NCI-H1105 treated with DMSO at 0.1 percent for 48 hours (cell line): ENCODE measurements around the gene PPP1R12B.
"Not testable (repeated sequence)": the region's sequence is repeated elsewhere in the genome, so short reads cannot be mapped to it uniquely, and the experiment has no call there.

Experiments used
- DNase-seq: peaks from one replicate; lab custom pipeline; 2025; lab: John Stamatoyannopoulos, UW

Gene PPP1R12B

GRCh38 chr1:202584707-202585589 lies 236.4 kb downstream of the PPP1R12B start:
- no peak for DNase-seq

DNA sequence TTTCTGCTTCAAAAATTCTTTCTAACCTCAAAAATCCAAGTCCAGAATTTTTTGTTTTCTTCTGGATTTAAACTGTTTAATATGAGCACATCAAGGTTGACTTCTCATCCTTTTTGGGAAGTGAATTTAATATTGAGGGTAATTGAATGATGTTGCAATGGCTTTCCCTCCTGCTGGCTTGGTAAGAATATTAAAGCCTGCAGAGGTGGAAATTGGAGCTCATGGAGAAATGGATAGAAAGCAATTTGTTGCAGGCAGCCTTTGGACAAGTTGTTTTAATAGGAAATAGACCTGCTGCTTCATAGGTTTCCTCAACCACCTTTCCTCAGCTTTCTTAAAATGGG lies 237.1 kb downstream of the PPP1R12B start:
- no peak for DNase-seq

DNA sequence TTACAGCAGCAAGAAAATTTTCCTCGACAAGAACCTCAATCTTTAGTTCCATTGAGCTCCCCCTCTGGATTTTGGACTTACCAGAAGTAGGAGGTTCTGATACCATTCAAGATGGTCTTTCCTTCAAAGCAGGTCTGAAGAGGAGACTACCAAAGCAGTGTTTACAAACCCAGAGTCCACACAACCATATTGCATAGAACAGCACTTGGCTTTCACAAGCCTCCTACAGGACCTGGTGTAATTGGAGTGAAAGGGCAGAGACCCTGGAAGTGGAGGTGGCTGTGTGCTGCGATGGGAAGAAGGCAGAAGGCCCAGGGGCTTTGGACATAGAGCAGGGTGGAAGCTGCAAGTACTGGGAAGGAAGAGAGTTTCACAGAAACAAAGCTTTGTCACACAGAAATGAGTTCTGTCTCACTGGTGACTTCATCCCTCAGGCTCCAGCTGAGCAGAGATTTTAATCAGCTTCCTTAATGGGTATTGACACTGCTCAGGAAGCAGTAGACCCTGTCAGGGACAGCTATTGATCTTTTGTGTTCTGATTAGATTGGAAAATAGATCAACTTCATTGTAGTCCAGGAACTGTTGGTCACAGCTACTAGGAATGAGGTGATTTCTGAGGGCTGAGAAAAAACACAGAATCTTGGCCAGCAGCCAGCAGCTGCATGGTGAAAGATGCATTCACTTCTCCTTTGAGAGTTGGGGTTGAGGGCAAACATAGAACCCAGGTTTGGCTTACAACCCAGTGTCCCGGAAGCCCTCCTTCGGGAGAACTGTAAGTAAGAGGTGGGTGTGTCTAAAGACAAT lies 237.7 kb downstream of the PPP1R12B start:
- DNase-seq = peak; percentile 25

DNA sequence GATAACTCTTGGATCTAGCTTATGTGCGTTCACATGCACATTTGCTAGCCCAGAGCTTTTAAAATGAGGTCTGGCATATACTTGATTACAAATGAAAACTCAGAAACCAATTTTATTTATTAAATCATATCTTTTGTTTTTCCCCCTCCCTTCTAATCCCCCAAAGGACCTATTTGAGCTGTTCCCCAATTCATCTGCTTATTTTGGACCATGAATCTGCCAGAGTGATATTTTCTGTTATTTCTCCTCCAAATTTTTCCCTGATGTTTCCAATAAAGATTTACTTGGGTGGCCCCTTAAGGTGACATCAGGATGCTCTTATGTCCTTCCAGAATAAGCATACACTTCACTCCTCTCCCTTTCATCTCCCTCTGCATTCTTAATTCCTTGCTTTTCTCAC lies 238.4 kb downstream of the PPP1R12B start:
- no peak for DNase-seq

DNA sequence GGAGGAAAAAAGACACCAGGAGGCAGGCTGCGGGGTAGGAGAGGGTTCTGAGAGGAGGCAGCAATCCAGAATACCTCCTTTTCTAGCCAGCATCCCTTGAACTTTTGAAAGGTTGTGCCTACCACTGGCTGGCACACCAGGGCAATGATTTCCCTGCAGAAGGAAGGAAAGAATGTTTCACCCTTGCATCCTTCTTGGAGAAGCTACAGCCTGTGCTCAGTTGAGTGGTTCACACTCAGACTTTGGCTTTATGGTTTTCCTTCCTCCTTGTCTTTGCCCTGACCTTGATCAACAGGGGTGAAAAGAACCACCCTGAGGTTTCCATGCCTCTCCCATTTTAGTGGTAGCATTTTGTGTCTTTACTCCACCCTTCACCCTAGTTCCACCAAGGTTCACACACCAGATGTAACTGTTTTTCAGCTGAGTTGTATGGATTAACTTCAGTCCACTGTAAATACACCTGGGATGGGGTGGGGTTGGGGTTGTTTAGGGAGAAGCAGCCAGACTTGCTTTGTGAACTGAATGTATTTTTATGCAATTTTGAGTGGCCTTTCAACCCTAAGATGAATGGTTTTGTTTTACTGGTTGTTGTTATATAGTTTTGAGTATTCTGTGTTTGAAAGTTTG lies 239.5 kb downstream of the PPP1R12B start:
- DNase-seq = no peak

- no peak for DNase-seq
Measured at GRCh38 chr1:202588503-202589189, 240.1 kb downstream of the PPP1R12B start.

DNA sequence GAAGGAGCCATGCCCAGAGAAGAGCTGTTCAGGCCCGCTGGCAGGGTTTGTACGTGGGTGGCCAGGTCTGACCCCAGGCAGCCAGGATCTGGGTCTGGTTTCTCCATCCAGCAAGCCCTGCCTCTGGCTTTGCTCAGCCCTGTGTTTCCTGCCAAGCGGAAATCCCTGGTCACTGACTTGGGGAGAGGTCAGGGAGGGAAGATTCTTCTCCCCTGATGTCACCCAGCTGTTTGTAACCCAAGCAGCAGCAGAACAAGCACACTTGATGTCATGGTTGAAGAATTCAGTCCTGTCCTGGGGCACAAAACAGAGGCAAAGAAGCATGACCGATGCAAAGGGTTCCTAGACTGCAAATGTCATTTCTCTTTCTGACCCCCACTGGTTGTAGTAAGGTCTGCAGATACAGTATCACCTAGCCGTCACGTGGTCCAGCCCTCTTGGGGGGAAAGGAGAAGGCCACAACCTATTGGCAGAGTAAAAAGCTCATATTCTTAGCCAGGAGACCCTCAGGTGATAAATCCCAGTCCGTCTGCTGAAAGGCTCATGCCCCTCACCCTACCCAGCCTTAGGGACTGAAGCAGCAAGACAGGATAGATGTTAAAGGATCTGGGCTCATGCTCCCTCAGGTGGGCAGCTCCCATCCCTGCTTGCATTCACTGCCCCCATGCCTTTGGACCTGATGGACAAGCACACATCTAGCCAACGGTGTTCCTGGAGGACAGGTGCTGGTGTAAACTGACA lies 240.9 kb downstream of the PPP1R12B start:
- DNase-seq = no peak

DNA sequence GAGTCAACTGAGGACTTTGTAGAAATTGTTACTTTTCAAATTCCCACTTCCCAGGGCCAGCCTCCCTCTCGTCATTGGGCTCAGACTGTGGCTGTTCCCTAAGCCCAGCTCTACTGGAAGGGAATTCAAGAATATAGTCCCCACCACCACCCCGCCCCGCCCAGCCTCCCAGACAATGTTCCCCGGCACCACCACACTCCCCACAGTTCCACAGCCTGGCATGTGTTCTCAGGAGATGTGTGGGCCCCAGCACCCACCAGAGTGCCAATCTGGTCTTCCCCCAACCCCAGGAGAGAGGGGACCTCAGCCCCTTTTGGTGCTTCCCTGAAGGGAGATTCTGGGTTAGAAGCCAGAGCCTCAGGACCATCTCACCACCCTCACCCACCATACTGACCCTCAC lies 241.6 kb downstream of the PPP1R12B start:
- no peak for DNase-seq

DNA sequence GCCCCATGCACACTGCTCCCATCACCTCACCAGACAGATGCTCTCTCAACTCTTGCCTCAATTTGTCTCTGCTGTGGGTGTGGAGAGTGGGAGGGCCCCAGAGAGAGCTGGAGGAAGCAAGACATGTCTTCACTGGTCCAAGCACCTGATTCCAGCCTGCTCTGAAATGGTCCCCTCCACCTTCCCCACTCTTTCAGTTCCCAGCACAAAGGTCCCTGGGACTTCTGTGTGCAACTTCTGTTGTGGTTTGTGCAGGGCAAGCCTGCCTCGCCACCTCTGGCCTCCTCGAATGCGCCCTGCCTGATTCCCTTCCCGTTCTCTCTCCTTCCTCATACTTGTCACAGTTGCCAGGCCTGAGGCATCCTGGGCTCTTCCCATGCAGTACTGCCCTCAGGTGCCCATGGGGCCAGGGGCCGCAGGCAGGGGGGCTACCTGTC lies 242.5 kb downstream of the PPP1R12B start:
- DNase-seq = no peak

DNA sequence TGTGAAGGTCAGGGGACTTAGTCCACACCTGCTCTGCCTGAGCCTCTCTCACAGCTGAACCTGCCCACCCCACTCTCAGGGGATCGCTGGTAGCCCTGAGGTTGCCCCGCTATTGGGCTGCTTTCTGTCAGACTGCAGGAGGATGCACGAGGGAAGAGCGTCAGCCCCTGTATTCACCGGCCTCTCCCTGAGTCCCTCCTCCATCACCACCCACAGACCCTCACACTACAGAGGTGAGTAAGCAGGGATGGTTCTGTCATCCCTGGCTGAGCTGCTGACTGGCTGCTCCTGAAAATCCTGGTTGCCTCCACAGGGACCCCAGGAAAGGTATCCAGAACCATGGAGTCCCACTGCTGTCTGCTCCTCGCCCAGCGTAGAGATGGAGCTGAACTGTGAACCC lies 243.0 kb downstream of the PPP1R12B start:
- no peak for DNase-seq

- no peak for DNase-seq
Measured at GRCh38 chr1:202592146-202592545, 243.6 kb downstream of the PPP1R12B start.

- no peak for DNase-seq
Measured at GRCh38 chr1:202593845-202594244, 245.3 kb downstream of the PPP1R12B start.

DNA sequence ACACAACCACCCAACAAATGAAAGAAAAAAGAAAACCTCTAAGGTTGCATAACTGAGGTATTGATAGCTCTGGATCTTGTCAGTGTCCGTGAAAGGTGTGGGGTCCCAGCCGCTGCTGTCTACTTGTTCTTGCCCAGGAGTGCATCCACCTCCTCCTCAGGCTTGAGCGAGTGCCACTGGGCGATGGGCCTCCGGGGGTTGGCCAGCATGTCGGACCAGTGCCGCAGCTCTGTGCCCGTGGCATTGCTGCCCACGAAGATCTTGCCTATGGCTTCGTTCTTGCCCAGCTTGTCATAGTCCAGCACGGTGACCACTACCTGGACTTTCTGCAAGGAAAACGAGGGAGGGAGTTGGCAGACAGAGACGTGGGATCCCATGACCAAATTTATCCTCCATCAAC lies 248.1 kb downstream of the PPP1R12B start:
- DNase-seq = no peak

GRCh38 chr1:202597090-202597761 lies 248.7 kb downstream of the PPP1R12B start:
- DNase-seq = no peak

- peak; percentile 55 for DNase-seq
Measured at GRCh38 chr1:202599669-202600431, 251.4 kb downstream of the PPP1R12B start.

GRCh38 chr1:202600432-202601041 lies 252.0 kb downstream of the PPP1R12B start:
- no peak for DNase-seq

DNA sequence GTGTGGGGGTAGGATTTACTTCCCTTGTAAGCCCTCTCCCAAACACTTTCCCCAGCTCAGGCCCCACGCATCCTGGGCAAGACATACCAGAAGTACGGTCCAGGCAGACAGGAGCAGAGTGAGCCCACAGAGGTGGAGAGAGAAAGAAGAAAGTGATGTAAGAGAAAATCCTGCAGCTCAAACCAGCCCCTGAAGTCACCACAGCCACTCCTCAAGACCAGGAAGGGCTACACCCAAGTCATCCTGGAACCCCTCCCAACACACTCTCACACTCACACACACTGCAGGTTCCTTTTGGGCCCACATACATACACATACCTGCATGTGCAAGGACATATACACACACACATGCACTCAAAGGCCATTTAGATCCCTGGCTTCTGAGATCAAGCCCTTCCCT lies 254.9 kb downstream of the PPP1R12B start:
- DNase-seq = no peak

- no peak for DNase-seq
Measured at GRCh38 chr1:202605515-202605914, 257.0 kb downstream of the PPP1R12B start.

DNA sequence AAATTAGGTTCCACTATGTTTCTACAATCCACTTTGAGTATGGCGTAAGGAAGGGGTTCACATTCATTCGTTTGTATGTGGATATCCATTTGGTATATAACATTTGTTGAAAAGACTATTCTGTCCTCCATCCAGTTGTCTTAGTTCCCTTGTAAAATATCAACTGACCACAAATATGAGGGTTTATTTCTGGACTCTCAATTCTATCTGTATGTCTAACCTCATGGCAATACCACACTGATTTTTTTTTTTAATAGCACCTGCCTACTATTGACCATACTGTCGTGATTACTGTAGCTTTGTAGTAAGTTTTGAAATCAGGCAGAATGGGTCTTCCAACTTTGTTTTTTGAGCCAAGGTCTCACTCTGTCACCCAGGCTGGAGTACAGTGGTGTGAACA lies 263.5 kb downstream of the PPP1R12B start:
- not testable (repeated sequence) for DNase-seq

DNA sequence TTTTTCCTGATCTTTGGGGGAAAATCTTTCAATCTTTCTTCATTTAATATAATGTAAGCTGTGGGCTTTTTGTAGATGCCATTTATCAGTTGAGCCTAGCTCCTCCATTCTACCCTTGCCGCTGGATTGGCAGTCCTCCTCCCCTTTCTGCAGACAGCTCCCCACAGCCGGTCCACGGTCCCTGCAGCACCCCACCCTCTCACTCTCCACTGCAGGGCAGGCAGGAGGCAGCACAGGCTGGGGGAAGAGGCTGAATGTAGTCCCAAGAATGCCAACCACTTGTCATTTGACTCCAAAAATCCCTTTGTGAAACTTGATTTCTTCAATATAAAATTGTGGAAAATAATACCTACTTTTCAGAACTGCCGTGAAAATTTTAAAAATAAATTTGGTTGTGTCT lies 265.1 kb downstream of the PPP1R12B start:
- no peak for DNase-seq
